ENCODE results near the gene LEP. TPM values are rescaled to one million over a fixed set of nuclear protein-coding genes. Genes with fewer than 3 reads are reported as not detected.

The LEP gene
- total RNA-seq, 1 donor from 2014 or later = not detected

GRCh38 chr7:128201067-128201689, 39.9 kb upstream of the LEP start:
- no peak for DNase-seq (ENCODE audit: low read depth)
- H3K4me3 ChIP-seq (ENCODE audit: low read depth, low read length) = no peak overlapping the region
- no peak for TF ChIP-seq CTCF (conservative IDR thresholded peaks at IDR 0.05; ENCODE audit: low read depth, low read length)

DNA sequence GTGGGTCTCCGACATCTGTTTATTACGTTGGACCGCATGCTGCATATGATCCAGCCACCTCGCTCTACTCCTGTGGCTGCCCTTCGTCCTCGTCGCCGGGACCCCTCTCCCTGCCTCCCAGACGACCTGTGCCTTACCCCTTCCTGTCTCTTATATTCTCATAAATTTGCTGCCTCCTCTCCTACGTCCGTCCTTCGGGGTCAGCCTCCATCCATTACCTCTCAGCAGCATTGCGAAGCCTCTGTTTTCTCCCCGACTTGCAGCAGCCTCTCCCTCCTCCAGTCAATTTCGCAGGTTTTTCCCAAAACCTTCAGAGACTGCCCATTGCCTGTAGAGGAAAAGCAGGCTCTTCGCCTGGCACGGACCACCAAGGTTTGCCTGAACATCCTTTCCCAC, 39.4 kb upstream of the LEP start:
- H3K4me3 ChIP-seq (ENCODE audit: low read depth, low read length) = no peak overlapping the region
- no peak for DNase-seq (ENCODE audit: low read depth)
- no peak for TF ChIP-seq CTCF (conservative IDR thresholded peaks at IDR 0.05; ENCODE audit: low read depth, low read length)

DNA sequence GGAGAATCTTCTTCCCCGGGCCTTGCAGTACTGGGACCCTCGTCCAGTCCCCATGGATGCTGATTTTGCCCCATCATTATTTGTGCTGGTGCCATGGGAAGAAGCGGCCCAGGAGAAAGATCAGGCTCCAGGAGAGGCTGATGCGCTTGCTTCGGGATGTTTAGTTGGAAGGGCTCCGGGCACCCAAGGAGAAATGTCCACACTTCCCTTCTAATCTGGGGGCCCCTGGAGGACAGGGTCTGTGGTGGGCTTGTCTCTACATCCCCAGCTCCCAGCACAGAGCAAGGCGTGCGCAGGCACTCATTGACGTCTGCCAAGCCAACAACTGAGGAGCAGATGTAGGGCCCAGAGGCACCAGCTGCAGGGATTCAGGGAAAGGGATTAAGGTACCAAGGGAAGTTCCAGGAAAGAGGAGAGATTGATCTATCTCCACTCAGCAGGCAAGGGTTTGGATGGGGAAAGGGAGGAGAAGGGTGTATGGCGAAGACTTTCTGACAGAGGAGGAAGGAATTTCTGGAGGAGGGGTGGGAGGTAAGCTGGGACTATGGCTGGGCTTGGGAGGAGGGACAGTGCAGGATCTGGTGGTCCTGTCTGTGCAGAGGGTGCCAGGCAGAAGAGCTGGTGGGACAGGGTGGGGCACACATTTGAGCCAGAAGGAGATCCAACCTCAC, 38.7 kb upstream of the LEP start:
- H3K4me3 ChIP-seq (ENCODE audit: low read depth, low read length) = no peak overlapping the region
- no peak for TF ChIP-seq CTCF (conservative IDR thresholded peaks at IDR 0.05; ENCODE audit: low read depth, low read length)
- no peak for DNase-seq (ENCODE audit: low read depth)

GRCh38 chr7:128203047-128203491, 38.0 kb upstream of the LEP start:
- no peak for DNase-seq (ENCODE audit: low read depth)
- no peak for TF ChIP-seq CTCF (conservative IDR thresholded peaks at IDR 0.05; ENCODE audit: low read depth, low read length)
- H3K4me3 ChIP-seq (ENCODE audit: low read depth, low read length) = no peak overlapping the region

GRCh38 chr7:128203710-128204214, 37.3 kb upstream of the LEP start:
- no peak for DNase-seq (ENCODE audit: low read depth)
- H3K4me3 ChIP-seq (ENCODE audit: low read depth, low read length) = no peak overlapping the region
- TF ChIP-seq CTCF (conservative IDR thresholded peaks at IDR 0.05; ENCODE audit: low read depth, low read length) = no peak

DNA sequence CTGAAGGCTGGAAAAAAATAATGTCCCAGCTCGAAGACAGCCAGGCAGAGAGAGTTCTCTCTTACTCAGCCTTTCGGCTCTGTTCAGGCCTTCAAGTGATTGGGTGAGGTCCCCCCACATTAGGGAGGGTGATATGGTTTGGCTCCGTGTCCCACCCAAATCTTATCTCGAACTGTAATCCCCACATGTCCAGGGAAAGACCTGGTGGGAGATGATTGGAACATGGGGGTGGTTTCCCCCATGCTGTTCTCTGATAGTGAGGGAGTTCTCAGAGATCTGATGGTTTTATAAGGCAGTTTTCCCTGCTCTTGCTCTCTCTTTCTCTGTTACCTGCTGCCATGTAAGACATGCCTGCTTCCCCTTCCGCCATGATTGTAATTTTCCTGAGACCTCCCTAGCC, 36.6 kb upstream of the LEP start:
- TF ChIP-seq CTCF (conservative IDR thresholded peaks at IDR 0.05; ENCODE audit: low read depth, low read length) = no peak
- no peak for DNase-seq (ENCODE audit: low read depth)
- H3K4me3 ChIP-seq (ENCODE audit: low read depth, low read length) = no peak overlapping the region

All from epithelial cell of proximal tubule (primary cell).